HL-60 (cell line): ENCODE results near the gene NHSL1.

Source experiments
- DNase-seq, 2 experiments: peaks; one replicate each; pipeline ENCODE4 v3.0.0-alpha.2; 2010 to 2020; ENCODE audit warnings: low read depth in 1 of 2, low spot score in 1 of 2
- H3K27ac ChIP-seq: fragments of 250-450 bp; sonication (Bioruptor Pico); replicated peaks from 2 replicates; pipeline ENCODE4 v1.5.1; 2020; ENCODE audit warnings: mild to moderate bottlenecking, moderate library complexity
- H3K27me3 ChIP-seq: fragments of 250-450 bp; sonication (Bioruptor Pico); 2 replicates; pipeline ENCODE4 v1.5.1; 2021; ENCODE audit warnings: mild to moderate bottlenecking, moderate library complexity; ENCODE audit not compliant: insufficient read depth, poor library complexity, severe bottlenecking
- H3K4me3 ChIP-seq: replicated peaks from 2 replicates; pipeline ENCODE4 v1.5.1; 2011; ENCODE audit warnings: mild to moderate bottlenecking, control low read depth, low read length; ENCODE audit not compliant: insufficient read depth
- CTCF ChIP-seq: IDR thresholded peaks from one replicate; pipeline ENCODE4 v1.5.1; 2011; ENCODE audit warnings: low read length, control low read depth, inconsistent platforms; ENCODE audit not compliant: insufficient read depth
- GABPA ChIP-seq: IDR thresholded peaks from 2 replicates; pipeline ENCODE4 v1.6.1; 2012; ENCODE audit warnings: low read depth
- POLR2AphosphoS5 ChIP-seq: IDR thresholded peaks from 2 replicates; pipeline ENCODE4 v1.6.1; 2012; ENCODE audit warnings: low read depth
- SPI1 ChIP-seq: IDR thresholded peaks from 2 replicates; pipeline ENCODE4 v1.6.1; 2012; ENCODE audit warnings: low read depth, mild to moderate bottlenecking, borderline replicate concordance
- TF ChIP-seq, protein P1 (sequence below): IDR thresholded peaks from 2 replicates; pipeline ENCODE4 v1.6.1; 2012; ENCODE audit warnings: low read depth; ENCODE audit not compliant: insufficient replicate concordance

Gene NHSL1

DNA sequence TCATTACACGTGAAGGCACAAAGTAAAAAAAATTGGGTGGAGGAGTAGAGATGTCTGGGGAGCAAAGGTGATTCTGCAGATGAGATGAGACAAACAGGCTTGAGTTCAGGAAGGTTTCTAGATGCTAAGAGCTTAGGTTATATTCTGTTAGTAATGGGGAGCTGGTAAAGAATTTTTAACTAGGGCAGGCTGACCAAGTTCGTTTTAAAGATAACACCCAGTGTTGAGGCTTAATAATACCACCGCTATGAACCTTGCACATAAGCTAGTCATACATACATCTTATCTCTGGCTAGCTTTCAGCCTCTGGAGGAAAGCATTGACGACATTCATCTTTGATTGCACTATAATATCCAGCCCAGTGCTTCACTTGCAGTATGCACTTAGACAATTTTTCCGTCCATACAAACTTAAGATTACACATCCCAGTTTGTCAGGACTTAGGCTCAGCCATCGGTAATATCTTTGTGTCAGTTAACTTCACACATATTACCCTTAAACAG lies 12.1 kb downstream of the NHSL1 start:
- no peak for DNase-seq
- Histone ChIP-seq H3K27ac (no peak overlapping the region), H3K27me3 (no peaks in the 10 kb centered on the region), H3K4me3 (no peak overlapping the region)
- TF ChIP-seq POLR2AphosphoS5 (no peak), GABPA (no peak), CTCF (no peak), SPI1 (no peak)
- TF ChIP-seq, protein P1, sequence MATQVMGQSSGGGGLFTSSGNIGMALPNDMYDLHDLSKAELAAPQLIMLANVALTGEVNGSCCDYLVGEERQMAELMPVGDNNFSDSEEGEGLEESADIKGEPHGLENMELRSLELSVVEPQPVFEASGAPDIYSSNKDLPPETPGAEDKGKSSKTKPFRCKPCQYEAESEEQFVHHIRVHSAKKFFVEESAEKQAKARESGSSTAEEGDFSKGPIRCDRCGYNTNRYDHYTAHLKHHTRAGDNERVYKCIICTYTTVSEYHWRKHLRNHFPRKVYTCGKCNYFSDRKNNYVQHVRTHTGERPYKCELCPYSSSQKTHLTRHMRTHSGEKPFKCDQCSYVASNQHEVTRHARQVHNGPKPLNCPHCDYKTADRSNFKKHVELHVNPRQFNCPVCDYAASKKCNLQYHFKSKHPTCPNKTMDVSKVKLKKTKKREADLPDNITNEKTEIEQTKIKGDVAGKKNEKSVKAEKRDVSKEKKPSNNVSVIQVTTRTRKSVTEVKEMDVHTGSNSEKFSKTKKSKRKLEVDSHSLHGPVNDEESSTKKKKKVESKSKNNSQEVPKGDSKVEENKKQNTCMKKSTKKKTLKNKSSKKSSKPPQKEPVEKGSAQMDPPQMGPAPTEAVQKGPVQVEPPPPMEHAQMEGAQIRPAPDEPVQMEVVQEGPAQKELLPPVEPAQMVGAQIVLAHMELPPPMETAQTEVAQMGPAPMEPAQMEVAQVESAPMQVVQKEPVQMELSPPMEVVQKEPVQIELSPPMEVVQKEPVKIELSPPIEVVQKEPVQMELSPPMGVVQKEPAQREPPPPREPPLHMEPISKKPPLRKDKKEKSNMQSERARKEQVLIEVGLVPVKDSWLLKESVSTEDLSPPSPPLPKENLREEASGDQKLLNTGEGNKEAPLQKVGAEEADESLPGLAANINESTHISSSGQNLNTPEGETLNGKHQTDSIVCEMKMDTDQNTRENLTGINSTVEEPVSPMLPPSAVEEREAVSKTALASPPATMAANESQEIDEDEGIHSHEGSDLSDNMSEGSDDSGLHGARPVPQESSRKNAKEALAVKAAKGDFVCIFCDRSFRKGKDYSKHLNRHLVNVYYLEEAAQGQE: no peak

DNA sequence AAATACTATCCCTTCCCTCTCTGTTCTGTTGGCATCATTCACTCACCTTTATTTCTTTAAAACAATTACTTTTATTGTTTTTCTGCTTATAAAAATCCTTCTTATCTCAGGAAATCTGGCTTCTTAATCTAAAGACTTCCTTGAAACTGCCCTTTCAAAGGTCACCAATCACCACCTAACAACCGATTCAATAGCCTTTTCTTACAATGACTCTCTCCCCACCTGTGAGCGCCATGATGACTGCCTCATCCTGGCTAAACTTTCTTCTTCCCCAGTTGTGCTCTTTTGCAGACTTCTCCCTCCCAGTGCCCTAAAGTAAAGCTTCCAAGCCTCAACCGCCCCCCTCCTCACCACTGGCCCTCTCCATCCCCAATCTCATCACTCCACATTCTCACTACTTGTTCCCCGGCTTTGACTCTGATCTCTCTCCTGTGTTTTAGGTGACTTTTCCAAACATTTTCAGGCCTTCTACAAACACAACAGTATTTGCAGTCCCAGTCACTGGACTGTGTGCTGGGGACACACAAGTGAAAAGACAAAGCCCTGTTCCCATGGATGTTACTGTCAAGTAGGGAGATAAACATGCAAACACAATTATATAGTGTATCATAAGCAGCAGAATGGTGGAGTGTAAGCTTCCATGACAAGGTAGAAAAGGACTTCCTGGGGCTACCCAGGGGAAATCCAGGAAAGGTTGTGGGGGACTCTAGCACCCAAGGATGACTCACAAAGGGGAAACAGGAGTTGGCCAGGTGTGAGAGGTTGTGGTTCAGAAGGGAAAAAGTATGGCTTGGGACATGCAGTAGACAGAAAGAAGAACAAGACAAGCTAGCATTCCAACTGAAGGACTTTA lies 12.8 kb downstream of the NHSL1 start:
- Histone ChIP-seq H3K27me3 (no peaks in the 10 kb centered on the region), H3K27ac (no peak overlapping the region), H3K4me3 (no peak overlapping the region)
- DNase-seq: no peak
- TF ChIP-seq SPI1 (no peak), CTCF (no peak), GABPA (no peak), POLR2AphosphoS5 (no peak)
- TF ChIP-seq, protein P1: no peak

GRCh38 chr6:138485586-138486248 lies 13.6 kb downstream of the NHSL1 start:
- DNase-seq: no peak
- no peak overlapping the region for H3K27ac ChIP-seq
- TF ChIP-seq SPI1 (no peak), POLR2AphosphoS5 (no peak), CTCF (no peak), GABPA (no peak)
- TF ChIP-seq, protein P1: no peak
- H3K27me3 ChIP-seq: no peaks in the 10 kb centered on the region
- no peak overlapping the region for H3K4me3 ChIP-seq
